Vagina (tissue), 2 donors: Measurements from ENCODE around the gene DOK6.

ENCODE experiments used
- CTCF ChIP-seq, 3 experiments: fragments of 450-650 bp in 2 of 3; fragments of 200-600 bp in 1 of 3; sonication (generic) in 1 of 3; IDR thresholded peaks; one replicate each; pipeline ENCODE4 v1.5.1; 2017 to 2019; ENCODE audit warnings: antibody characterized with exemption in 3 of 3, mild to moderate bottlenecking in 2 of 3, moderate library complexity in 2 of 3
- POLR2A ChIP-seq, 2 donors: fragments of 450-650 bp; IDR thresholded peaks; one replicate each; pipeline ENCODE4 v1.6.1; 2017; ENCODE audit warnings: antibody characterized with exemption in 2 of 2, mild to moderate bottlenecking in 2 of 2, moderate library complexity in 2 of 2
- POLR2AphosphoS5 ChIP-seq, 2 donors: sonication (generic); formaldehyde crosslinking; IDR thresholded peaks; one replicate each; pipeline ENCODE4 v1.9.0; 2017; ENCODE audit warnings: antibody characterized with exemption in 2 of 2, mild to moderate bottlenecking in 2 of 2, low read depth in 1 of 2; ENCODE audit not compliant: insufficient read depth in 1 of 2

GRCh38 chr18:69885355-69885754 lies 484.7 kb downstream of the DOK6 start:
- no peak for TF ChIP-seq CTCF (IDR thresholded peaks at IDR 0.05)
- TF ChIP-seq POLR2AphosphoS5 (IDR thresholded peaks at IDR 0.05; ENCODE audit: insufficient read depth in 1 of 2, low read depth in 1 of 2), result no peak
- no peak for TF ChIP-seq POLR2A (IDR thresholded peaks at IDR 0.05)
